ENCODE data around the gene SCMH1.
"Not testable (repeated sequence)": the region's sequence is repeated elsewhere in the genome, so short reads cannot be mapped to it uniquely, and the experiment has no call there.

Gene SCMH1

DNA sequence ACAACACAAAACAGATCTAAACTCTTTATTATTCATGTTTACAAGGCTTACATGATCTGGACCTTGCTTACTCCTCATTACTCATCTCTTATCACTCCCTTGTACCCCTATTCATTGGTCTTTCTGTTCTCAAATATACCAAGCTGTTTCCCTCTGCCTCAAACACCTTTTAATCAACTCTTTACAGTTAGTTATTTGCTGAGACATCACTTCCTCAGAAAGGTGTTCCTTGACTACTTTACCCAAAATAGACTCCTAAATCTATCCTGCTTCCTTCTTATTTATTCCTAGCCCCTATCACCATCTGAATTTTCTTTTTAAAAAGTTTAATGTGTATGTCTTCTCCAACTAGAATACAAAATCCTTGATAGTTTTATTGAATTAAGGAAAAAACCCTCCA is 120.0 kb downstream of the SCMH1 start:
- Histone ChIP-seq H3F3A (ENCODE audit: control insufficient read depth, insufficient read depth) (no peaks in the 10 kb centered on the region), H3K9me3 (ENCODE audit: control insufficient read depth, insufficient read depth, low read length) (no peaks in the 10 kb centered on the region), H3K4me2 (ENCODE audit: low read length) (no peak overlapping the region), H3K4me1 (ENCODE audit: control insufficient read depth, low read length) (peaks cover 9% of the 10 kb centered on the region), H3K4me3 (ENCODE audit: low read length) (no peak overlapping the region), H3K9me2 (replicated peaks; ENCODE audit: control insufficient read depth, low read length) (no peaks in the 10 kb centered on the region), H3K79me2 (ENCODE audit: control insufficient read depth, low read length) (no peaks in the 10 kb centered on the region), H3K27me3 (ENCODE audit: control insufficient read depth, low read length) (no peaks in the 10 kb centered on the region), H4K20me1 (ENCODE audit: control insufficient read depth, insufficient read depth, low read depth, low read length) (no peaks in the 10 kb centered on the region; the same call in 1 of the 2 replicates), H3K27ac (ENCODE audit: low read depth, low read length) (no peak overlapping the region), H3K36me3 (ENCODE audit: control insufficient read depth, low read length) (peaks cover 28% of the 10 kb centered on the region)
- TF ChIP-seq EZH2phosphoT487 (IDR thresholded peaks at IDR 0.05; ENCODE audit: borderline replicate concordance, low read length): no peak
- TF ChIP-seq, protein P1, sequence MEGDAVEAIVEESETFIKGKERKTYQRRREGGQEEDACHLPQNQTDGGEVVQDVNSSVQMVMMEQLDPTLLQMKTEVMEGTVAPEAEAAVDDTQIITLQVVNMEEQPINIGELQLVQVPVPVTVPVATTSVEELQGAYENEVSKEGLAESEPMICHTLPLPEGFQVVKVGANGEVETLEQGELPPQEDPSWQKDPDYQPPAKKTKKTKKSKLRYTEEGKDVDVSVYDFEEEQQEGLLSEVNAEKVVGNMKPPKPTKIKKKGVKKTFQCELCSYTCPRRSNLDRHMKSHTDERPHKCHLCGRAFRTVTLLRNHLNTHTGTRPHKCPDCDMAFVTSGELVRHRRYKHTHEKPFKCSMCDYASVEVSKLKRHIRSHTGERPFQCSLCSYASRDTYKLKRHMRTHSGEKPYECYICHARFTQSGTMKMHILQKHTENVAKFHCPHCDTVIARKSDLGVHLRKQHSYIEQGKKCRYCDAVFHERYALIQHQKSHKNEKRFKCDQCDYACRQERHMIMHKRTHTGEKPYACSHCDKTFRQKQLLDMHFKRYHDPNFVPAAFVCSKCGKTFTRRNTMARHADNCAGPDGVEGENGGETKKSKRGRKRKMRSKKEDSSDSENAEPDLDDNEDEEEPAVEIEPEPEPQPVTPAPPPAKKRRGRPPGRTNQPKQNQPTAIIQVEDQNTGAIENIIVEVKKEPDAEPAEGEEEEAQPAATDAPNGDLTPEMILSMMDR (IDR thresholded peaks at IDR 0.05; ENCODE audit: low read depth, low read length, poor library complexity, severe bottlenecking): no peak

DNA sequence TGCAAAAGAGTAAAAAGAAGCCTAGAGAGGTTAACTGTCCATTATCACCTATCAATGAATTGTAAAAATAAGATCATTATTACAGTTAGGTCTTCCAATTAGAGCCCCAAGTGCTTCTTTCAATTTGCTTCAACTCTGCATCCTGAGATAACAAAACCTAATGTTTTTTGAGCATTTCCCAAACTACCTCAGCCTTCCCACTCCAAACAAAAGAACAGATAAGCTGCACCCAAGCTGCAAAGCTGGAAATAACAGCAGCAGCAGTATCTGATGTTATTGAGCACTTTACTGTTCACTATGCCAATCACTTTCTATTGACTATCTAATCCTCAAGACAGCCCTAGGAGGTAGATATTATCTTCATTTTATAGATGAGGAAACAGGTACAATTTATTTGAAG is 123.5 kb downstream of the SCMH1 start:
- TF ChIP-seq EZH2phosphoT487 (IDR thresholded peaks at IDR 0.05; ENCODE audit: borderline replicate concordance, low read length): no peak
- TF ChIP-seq, protein P1 (IDR thresholded peaks at IDR 0.05; ENCODE audit: low read depth, low read length, poor library complexity, severe bottlenecking): no peak
- H3K27ac ChIP-seq (ENCODE audit: low read depth, low read length): no peak overlapping the region

DNA sequence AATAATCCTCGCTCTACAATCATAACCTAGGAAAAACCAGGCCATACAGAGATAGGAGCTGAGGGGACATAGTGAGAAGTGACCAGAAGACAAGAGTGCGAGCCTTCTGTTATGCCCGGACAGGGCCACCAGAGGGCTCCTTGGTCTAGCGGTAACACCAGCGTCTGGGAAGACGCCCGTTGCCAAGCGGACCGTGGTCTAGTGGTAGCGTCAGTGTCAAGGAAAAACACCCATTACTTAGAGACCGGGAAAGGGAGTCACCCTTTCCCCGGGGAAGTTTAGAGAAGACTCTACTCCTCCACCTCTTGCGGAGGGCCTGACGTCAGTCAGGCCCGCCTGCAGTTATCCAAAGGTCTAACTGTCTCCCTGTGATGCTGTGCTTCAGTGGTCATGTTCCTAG is 124.9 kb downstream of the SCMH1 start:
- peaks cover 54% of the 10 kb centered on the region for H3K36me3 ChIP-seq (ENCODE audit: control insufficient read depth, low read length)
- not testable (repeated sequence) for H3K27me3 ChIP-seq (ENCODE audit: control insufficient read depth, low read length); H3K79me2 ChIP-seq (ENCODE audit: control insufficient read depth, low read length); H3K4me3 ChIP-seq (ENCODE audit: low read length); H3K4me1 ChIP-seq (ENCODE audit: control insufficient read depth, low read length); H3K4me2 ChIP-seq (ENCODE audit: low read length); H3K9me2 ChIP-seq (replicated peaks; ENCODE audit: control insufficient read depth, low read length); H3K27ac ChIP-seq (ENCODE audit: low read depth, low read length); H3F3A ChIP-seq (ENCODE audit: control insufficient read depth, insufficient read depth); H4K20me1 ChIP-seq (ENCODE audit: control insufficient read depth, insufficient read depth, low read depth, low read length); H3K9me3 ChIP-seq (ENCODE audit: control insufficient read depth, insufficient read depth, low read length)

More for the DNA sequence above, 123.5 kb downstream of the SCMH1 start:
- no peak overlapping the region for H3K4me3 ChIP-seq (ENCODE audit: low read length)
- peaks cover 53% of the 10 kb centered on the region for H3K36me3 ChIP-seq (ENCODE audit: control insufficient read depth, low read length)
- H4K20me1 ChIP-seq (ENCODE audit: control insufficient read depth, insufficient read depth, low read depth, low read length): no peaks in the 10 kb centered on the region; the same call in 1 of the 2 replicates
- H3K9me2 ChIP-seq (replicated peaks; ENCODE audit: control insufficient read depth, low read length): no peaks in the 10 kb centered on the region
- no peaks in the 10 kb centered on the region for H3K79me2 ChIP-seq (ENCODE audit: control insufficient read depth, low read length)
- no peaks in the 10 kb centered on the region for H3K27me3 ChIP-seq (ENCODE audit: control insufficient read depth, low read length)
- H3K4me1 ChIP-seq (ENCODE audit: control insufficient read depth, low read length): peaks cover 9% of the 10 kb centered on the region
- no peak overlapping the region for H3K4me2 ChIP-seq (ENCODE audit: low read length)
- H3F3A ChIP-seq (ENCODE audit: control insufficient read depth, insufficient read depth): no peaks in the 10 kb centered on the region
- no peaks in the 10 kb centered on the region for H3K9me3 ChIP-seq (ENCODE audit: control insufficient read depth, insufficient read depth, low read length)

DNA sequence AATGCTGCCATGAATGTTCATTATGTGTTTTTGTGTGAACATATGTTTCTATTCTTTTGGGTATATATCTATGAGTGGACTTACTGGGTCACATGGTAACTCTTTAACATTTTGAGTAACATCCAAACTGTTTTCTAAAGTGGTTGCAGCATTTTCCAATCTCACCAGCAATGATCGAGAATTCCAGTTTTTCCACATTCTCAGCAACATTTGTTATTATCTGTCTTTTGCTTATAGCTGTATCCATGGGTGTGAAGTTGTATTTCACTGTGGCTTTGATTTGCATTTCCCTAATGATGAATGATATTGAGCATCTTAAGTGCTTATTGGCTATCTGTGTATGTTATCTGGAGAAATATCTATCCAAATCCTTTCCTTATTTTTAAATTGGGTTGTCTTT is 131.4 kb downstream of the SCMH1 start:
- H3K27ac ChIP-seq (ENCODE audit: low read depth, low read length): no peak overlapping the region
- no peaks in the 10 kb centered on the region for H4K20me1 ChIP-seq (ENCODE audit: control insufficient read depth, insufficient read depth, low read depth, low read length)
- H3K27me3 ChIP-seq (ENCODE audit: control insufficient read depth, low read length): no peaks in the 10 kb centered on the region
- H3K4me2 ChIP-seq (ENCODE audit: low read length): no peak overlapping the region
- TF ChIP-seq, protein P1 (IDR thresholded peaks at IDR 0.05; ENCODE audit: low read depth, low read length, poor library complexity, severe bottlenecking): no peak
- no peak for TF ChIP-seq EZH2phosphoT487 (IDR thresholded peaks at IDR 0.05; ENCODE audit: borderline replicate concordance, low read length)
- H3K9me2 ChIP-seq (replicated peaks; ENCODE audit: control insufficient read depth, low read length): no peaks in the 10 kb centered on the region
- no peaks in the 10 kb centered on the region for H3K4me1 ChIP-seq (ENCODE audit: control insufficient read depth, low read length)
- no peaks in the 10 kb centered on the region for H3F3A ChIP-seq (ENCODE audit: control insufficient read depth, insufficient read depth)
- no peak overlapping the region for H3K4me3 ChIP-seq (ENCODE audit: low read length)
- H3K79me2 ChIP-seq (ENCODE audit: control insufficient read depth, low read length): no peaks in the 10 kb centered on the region
- no peaks in the 10 kb centered on the region for H3K9me3 ChIP-seq (ENCODE audit: control insufficient read depth, insufficient read depth, low read length)
- H3K36me3 ChIP-seq (ENCODE audit: control insufficient read depth, low read length): peaks cover 64% of the 10 kb centered on the region
